ENCODE measurements around the gene OSBPL6. TPM values are rescaled to one million over a fixed set of nuclear protein-coding genes. Genes with fewer than 3 reads are reported as not detected.

Gene OSBPL6
- polyA plus RNA-seq, 1 donor from 2014 or later: 12.8 TPM

- H3K27me3 ChIP-seq (ENCODE audit: insufficient read depth, low read depth, low read length): no peaks in the 10 kb centered on the region
- no peaks in the 10 kb centered on the region for H4K20me1 ChIP-seq (ENCODE audit: insufficient read depth)
- H3F3A ChIP-seq (ENCODE audit: insufficient read depth, low read length, poor library complexity, severe bottlenecking): no peaks in the 10 kb centered on the region
- H3K9ac ChIP-seq (ENCODE audit: low read length): no peak overlapping the region
- H3K4me2 ChIP-seq (ENCODE audit: low read length): no peak overlapping the region
- H3K36me3 ChIP-seq (ENCODE audit: insufficient read depth, low read length): no peaks in the 10 kb centered on the region
- H2AFZ ChIP-seq (ENCODE audit: low read depth, low read length): no peak overlapping the region
- H3K27ac ChIP-seq (ENCODE audit: low read length): no peak overlapping the region
- no peak overlapping the region for H3K4me3 ChIP-seq (ENCODE audit: low read length)
- H3K9me2 ChIP-seq (ENCODE audit: insufficient read depth, low read length): no peaks in the 10 kb centered on the region
- no peak for TF ChIP-seq MXI1 (conservative IDR thresholded peaks at IDR 0.05; ENCODE audit: poor library complexity, severe bottlenecking)
- TF ChIP-seq POLR2AphosphoS5 (IDR thresholded peaks at IDR 0.05): no peak
- no peak for TF ChIP-seq CTCF (IDR thresholded peaks at IDR 0.05; ENCODE audit: poor library complexity, severe bottlenecking)
- no peak for TF ChIP-seq RAD21 (conservative IDR thresholded peaks at IDR 0.05)
- no peaks in the 10 kb centered on the region for H3K9me3 ChIP-seq (ENCODE audit: low read length)
- peaks cover 24% of the 10 kb centered on the region for H3K79me2 ChIP-seq (replicated peaks; ENCODE audit: insufficient read depth, low read length)
These were observed 258.0 kb downstream of the OSBPL6 start for GRCh38 chr2:178452334-178452733.

Other genes with a start within 250 kb of the OSBPL6 start
- 0.14 and 0.89 TPM in 2 replicates for gene PDE11A, start 121.7 kb upstream of the OSBPL6 start, polyA plus RNA-seq
- gene RBM45, start 82.1 kb upstream of the OSBPL6 start, polyA plus RNA-seq: 30.3 and 30.8 TPM in 2 replicates